Stimulated activated CD4-positive, alpha-beta T cell treated with anti-CD3 and anti-CD28 coated beads, Interleukin-2, amount 100 ng/mL, for 24 hours (primary cell): ENCODE data around the gene SLC25A46.
A peak's percentile ranks its signal among the peaks of the same experiment; 100 is the strongest.
"Not testable (repeated sequence)": the region's sequence is repeated elsewhere in the genome, so short reads cannot be mapped to it uniquely, and the experiment has no call there.

ENCODE experiments used
- DNase-seq, 2 donors: peaks; one replicate each; pipeline ENCODE4 v3.0.0-alpha.2; 2020

SLC25A46 gene

GRCh38 chr5:110738812-110739651, at the start of gene SLC25A46:
Gene SLC25A46, plus strand, starts transcription at chr5:110739007. Its CDS starts 113 bp downstream, at chr5:110739120.
- peak; percentile 84 to 86 for DNase-seq

- DNase-seq = not testable (repeated sequence)
Measured at GRCh38 chr5:110690587-110690986, 48.2 kb upstream of the SLC25A46 start.

GRCh38 chr5:110692669-110693068, 46.1 kb upstream of the SLC25A46 start:
- not testable (repeated sequence) for DNase-seq

GRCh38 chr5:110702300-110702699, 36.5 kb upstream of the SLC25A46 start:
- no peak for DNase-seq

GRCh38 chr5:110702704-110703103, 36.1 kb upstream of the SLC25A46 start:
- DNase-seq = no peak

GRCh38 chr5:110703481-110703880, 35.3 kb upstream of the SLC25A46 start:
- no peak for DNase-seq

- no peak for DNase-seq
Measured at GRCh38 chr5:110705349-110705748, 33.5 kb upstream of the SLC25A46 start.

GRCh38 chr5:110707260-110707844, 31.5 kb upstream of the SLC25A46 start:
- no peak for DNase-seq

GRCh38 chr5:110716247-110717245, 22.3 kb upstream of the SLC25A46 start:
- no peak for DNase-seq

- no peak for DNase-seq
Measured at GRCh38 chr5:110718311-110718710, 20.5 kb upstream of the SLC25A46 start.

- DNase-seq = peak; percentile 70 to 75
Measured at GRCh38 chr5:110726249-110727024, 12.4 kb upstream of the SLC25A46 start, which contains the start of gene TMEM232. Gene TMEM232, minus strand, starts transcription at chr5:110726671. Its CDS starts 59,319 bp downstream, at chr5:110667352.

GRCh38 chr5:110727025-110727314, 11.8 kb upstream of the SLC25A46 start:
- DNase-seq = no peak

GRCh38 chr5:110731499-110731898, 7.3 kb upstream of the SLC25A46 start:
- DNase-seq = not testable (repeated sequence)

GRCh38 chr5:110734101-110734500, 4.7 kb upstream of the SLC25A46 start:
- no peak for DNase-seq

GRCh38 chr5:110735556-110735955, 3.3 kb upstream of the SLC25A46 start:
- no peak for DNase-seq

- DNase-seq = no peak
Measured at GRCh38 chr5:110736753-110737152, 2.1 kb upstream of the SLC25A46 start.

- DNase-seq = no peak
Measured at GRCh38 chr5:110738503-110738811, 350 bp upstream of the SLC25A46 start.

GRCh38 chr5:110751902-110752762, 13.3 kb downstream of the SLC25A46 start:
- DNase-seq = peak in 1 of 2 donors; percentile 23

GRCh38 chr5:110752953-110753352, 14.1 kb downstream of the SLC25A46 start:
- no peak for DNase-seq

GRCh38 chr5:110753600-110753999, 14.8 kb downstream of the SLC25A46 start:
- DNase-seq = no peak

GRCh38 chr5:110754181-110754580, 15.4 kb downstream of the SLC25A46 start:
- DNase-seq = no peak
